HG03025 (cell line): ENCODE results near the gene FBXL20.

ENCODE experiments used
- ATAC-seq: cut with Tn5 transposase; IDR thresholded peaks from one replicate; pipeline ENCODE4 v1.9.1; 2021; ENCODE audit warnings: mild to moderate bottlenecking, moderate library complexity; ENCODE audit not compliant: unreplicated experiment, low FRiP score

FBXL20 gene

GRCh38 chr17:39209317-39210092, 191.9 kb downstream of the FBXL20 start:
- ATAC-seq = no peak

DNA sequence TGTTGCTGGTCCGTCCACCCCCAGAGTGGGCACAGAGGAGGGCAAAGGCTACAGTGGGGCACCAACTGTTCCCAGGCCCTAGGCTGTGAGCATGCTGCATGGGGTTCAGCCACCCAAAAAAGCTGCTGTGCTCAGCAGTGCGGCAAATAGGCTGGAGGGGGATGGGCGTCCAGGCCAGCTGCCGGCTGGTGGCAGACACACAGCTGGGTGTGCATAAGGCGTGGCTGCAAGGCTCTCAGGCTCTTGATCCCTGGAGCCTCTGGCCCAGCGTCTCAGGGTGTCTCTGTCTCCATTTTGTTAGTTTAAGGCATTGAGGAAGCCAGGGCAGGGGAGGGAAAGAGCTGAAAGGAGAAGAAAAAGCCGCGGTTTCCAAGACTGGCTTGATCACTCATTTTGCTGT, 192.5 kb downstream of the FBXL20 start:
- no peak for ATAC-seq

DNA sequence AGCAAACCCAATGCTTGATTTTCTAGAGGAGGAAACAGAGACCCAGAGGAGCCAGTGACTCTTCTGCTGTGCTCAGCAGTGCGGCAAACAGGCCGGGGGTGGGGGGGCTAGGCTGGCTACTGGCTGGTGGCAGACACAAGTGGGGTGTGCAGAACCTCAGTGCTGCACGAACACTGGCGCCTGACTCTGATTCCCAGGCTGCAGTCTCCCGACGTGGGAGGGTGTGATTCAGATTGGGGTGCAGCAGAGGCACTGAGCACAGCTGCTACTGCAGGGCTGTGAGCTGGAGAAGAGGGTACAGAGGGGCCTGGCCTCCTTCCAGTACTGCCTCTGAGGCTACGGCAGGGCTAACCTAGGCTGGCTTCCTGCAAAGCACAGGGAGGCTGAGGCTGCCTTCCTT, 193.3 kb downstream of the FBXL20 start:
- ATAC-seq = no peak

GRCh38 chr17:39205112-39205526, 196.3 kb downstream of the FBXL20 start:
- no peak for ATAC-seq

GRCh38 chr17:39204245-39204644, 197.2 kb downstream of the FBXL20 start:
- no peak for ATAC-seq
